AG10803 (cell line): ENCODE data around the gene CEPT1.
"Not testable (repeated sequence)": the region's sequence is repeated elsewhere in the genome, so short reads cannot be mapped to it uniquely, and the experiment has no call there.

Source experiments
- DNase-seq: peaks from one replicate; pipeline ENCODE4 v3.0.0; 2010; ENCODE audit warnings: low read depth
- H3K4me3 ChIP-seq: 2 replicates; pipeline ENCODE4 v1.5.1; 2011; ENCODE audit warnings: mild to moderate bottlenecking, low read length, control low read depth
- CTCF ChIP-seq: conservative IDR thresholded peaks from 2 replicates; pipeline ENCODE4 v1.5.1; 2011; ENCODE audit warnings: mild to moderate bottlenecking, low read length, control low read depth, inconsistent platforms

Gene CEPT1

DNA sequence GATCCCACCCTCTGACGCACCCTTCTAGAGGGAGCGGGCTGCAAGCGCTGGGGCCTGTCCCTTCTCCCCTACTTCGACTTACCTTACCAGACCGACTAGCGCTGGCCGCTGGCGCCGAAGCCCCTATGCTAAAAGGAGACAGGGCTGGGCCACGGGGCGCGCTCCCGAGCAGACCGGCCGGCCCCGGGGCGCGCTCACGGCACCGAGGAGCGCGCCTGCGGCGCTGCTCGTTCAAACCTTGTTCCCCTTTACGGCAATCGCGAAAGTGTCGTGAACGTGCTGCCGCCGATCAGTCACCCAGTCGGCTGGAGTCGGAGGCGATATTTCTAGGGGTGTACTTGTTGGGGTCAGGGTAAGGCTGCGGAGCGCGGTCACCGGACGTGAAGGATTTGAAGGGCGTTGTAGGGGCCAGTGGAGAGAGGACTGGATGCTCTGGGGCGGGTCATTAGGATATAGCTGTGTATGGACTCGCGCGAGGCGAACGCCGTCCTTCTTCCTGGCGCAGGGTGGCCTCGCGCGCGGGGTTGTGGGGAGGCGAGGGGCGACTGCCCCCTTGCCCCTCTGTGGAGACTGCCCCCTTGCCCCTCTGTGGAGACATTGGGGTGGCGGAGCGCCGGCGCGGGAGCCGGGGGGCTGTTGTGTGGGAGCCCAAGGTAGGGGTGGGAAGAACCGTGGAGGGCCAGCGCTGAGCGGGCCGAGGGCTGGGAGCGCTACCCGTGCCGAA lies at the start of gene CEPT1, which contains the start of gene DRAM2:
Gene CEPT1, plus strand, starts transcription at position 268 of the 724 bp plus-strand sequence. CDS start 7,492 bp downstream, outside the sequence.
Gene DRAM2, minus strand, starts transcription at position 138 of the 724 bp plus-strand sequence. CDS start 8,539 bp downstream, outside the sequence.
- peak within 1 kb of the TSS; percentile 87 for H3K4me3 ChIP-seq
- peak; percentile 96 for DNase-seq
- TF ChIP-seq CTCF: no peak

DNA sequence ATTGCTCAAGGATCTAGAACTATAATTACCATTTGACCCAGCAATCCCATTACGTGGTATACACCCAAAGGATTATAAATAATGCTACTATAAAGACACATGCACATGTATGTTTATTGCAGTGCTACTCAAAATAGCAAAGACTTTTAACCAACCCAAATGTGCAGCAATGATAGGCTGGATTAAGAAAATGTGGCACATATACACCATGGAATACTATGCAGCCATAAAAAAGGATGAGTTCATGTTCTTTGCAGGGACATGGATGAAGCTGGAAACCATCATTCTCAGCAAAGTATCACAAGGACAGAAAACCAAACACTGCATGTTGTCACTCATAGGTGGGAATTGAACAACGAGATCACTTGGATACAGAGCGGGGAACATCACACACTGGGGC lies 44.6 kb upstream of the CEPT1 start:
- H3K4me3 ChIP-seq, DNase-seq: not testable (repeated sequence)

GRCh38 chr1:111097356-111098099 lies 42.5 kb upstream of the CEPT1 start:
- no peak overlapping the region for H3K4me3 ChIP-seq
- TF ChIP-seq CTCF: no peak
- no peak for DNase-seq

DNA sequence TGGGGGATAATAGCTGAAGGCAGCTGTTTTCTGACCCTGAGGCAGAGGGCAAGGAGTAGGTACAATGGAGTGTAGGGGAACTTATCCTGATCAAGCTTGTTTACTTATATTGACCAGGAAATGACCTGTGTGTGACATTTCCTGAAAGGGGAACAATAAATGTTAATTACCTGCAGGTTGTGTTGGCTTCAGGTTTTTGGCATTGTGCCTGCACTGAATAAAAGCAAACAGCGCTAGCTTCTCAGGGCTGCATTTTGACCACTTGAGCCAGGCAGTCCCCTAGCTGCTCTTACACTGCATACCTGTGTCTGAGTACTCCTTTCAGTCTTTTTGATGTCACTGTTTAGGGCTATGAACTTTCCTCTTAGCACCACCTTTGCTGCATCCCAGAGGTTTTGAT lies 40.7 kb upstream of the CEPT1 start:
- no peak for TF ChIP-seq CTCF
- no peak for DNase-seq
- H3K4me3 ChIP-seq: no peak overlapping the region

DNA sequence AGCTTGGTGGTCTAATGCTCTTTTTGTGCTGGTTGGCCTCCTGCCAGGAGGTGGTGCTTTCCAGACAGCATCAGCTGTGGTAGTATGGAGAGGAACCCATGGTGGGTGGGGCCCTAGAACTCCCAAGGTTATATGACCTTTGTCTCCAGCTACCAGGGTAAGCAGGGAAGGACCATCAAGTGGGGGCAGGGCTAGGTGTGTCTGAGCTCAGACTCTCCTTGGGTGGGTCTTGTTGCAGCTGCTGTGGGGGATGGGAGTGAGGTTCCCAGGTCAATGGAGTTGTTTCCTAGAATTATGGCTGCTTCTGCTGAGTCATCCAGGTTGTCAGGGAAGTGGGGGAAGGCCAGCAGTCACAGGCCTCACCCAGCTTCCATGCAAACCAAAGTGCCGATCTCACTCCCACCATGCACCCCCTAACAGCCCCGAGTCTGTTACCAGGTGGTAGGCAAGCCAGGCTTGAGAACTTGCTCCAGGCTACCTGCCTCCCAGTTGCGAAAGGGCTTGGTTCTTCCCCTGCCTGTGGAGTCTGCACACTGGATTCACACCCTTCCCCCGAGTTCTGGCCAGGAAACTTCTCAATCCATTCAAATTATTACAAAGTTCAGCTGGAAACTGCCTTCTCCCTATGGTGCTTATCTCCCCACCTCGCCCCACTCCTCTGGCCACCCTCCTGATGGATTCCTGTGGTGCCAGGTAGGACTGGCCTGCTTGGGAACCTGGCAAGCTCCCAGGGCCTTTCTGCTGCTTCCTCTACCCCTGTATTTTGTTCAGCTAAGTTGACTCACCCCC lies 38.0 kb upstream of the CEPT1 start:
- DNase-seq: no peak
- H3K4me3 ChIP-seq: no peak overlapping the region
- no peak for TF ChIP-seq CTCF

DNA sequence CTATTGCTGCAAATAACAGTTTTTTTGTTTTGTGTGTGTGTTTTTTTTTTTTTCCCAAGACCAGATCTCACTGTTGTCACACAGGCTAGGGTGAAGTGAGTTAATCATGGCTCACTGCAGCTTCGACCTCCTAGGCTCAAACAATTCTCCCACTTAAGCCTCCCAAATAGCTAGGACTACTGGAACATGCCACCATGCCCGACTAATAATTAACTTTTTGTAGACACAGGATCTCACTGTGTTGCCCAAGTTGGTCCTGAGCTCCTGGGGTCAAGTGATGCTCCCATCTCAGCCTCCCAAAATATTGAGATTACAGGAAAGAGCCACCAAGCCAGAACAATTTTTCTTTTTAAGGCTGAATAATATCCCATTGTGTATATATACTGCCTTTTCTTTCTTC lies 35.0 kb upstream of the CEPT1 start:
- no peak for DNase-seq
- H3K4me3 ChIP-seq: no peak overlapping the region
- TF ChIP-seq CTCF: no peak

- TF ChIP-seq CTCF: no peak
- no peak overlapping the region for H3K4me3 ChIP-seq
- DNase-seq: peak; percentile 6
Measured at GRCh38 chr1:111110197-111110899, 29.7 kb upstream of the CEPT1 start.
